Spleen (tissue), 7 donors: Measurements from ENCODE around the gene NBPF15.
"Not testable (repeated sequence)": the region's sequence is repeated elsewhere in the genome, so short reads cannot be mapped to it uniquely, and the experiment has no call there.

Source experiments
- POLR2A ChIP-seq, 3 donors: fragments of 450-650 bp; IDR thresholded peaks; one replicate each; pipeline ENCODE4 v1.5.1; 2017; ENCODE audit warnings: antibody characterized with exemption in 3 of 3, mild to moderate bottlenecking in 1 of 3
- TF ChIP-seq, protein P1 (sequence below), 11 experiments: fragments of 200-600 bp in 7 of 11; fragments of 450-650 bp in 4 of 11; sonication (generic) in 4 of 11; IDR thresholded peaks in 8 of 11; conservative IDR thresholded peaks in 3 of 11; 1 replicate in 7 of 11; 2 replicates in 4 of 11; pipeline versions ENCODE4 v1.4.0 to v1.8.0; 2016 to 2021; ENCODE audit warnings: antibody characterized with exemption in 11 of 11, inconsistent platforms in 4 of 11, mild to moderate bottlenecking in 1 of 11
- donor health status: DM: no; HTN: no; CAD: no; lungs with moderate emphysema.
- donor health status: DM: no; HTN: no; CAD: no.
- donor health status: DM: no; HTN: no; CAD: no.

DNA sequence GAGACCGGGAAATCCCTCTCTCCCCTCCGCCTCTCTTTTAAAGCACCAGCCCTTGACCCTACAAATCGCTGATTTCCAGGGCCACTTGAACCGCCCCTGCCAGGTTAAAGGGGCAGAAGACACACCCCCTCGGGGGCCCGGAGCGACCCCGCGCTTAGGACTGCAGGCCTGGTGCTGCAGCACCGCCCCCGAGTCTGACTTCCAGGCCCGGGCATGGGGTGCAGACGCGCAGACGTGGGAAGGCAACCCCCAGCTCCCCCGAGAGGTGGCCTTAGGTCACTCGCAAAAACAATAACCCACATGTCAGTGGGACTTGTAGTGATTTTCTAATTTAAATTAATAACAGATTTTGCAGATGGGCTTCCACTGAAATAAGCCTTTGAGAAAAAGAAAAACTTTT is 309 bp upstream of the NBPF15 start:
- not testable (repeated sequence) for TF ChIP-seq POLR2A (IDR thresholded peaks at IDR 0.05)
- TF ChIP-seq, protein P1, sequence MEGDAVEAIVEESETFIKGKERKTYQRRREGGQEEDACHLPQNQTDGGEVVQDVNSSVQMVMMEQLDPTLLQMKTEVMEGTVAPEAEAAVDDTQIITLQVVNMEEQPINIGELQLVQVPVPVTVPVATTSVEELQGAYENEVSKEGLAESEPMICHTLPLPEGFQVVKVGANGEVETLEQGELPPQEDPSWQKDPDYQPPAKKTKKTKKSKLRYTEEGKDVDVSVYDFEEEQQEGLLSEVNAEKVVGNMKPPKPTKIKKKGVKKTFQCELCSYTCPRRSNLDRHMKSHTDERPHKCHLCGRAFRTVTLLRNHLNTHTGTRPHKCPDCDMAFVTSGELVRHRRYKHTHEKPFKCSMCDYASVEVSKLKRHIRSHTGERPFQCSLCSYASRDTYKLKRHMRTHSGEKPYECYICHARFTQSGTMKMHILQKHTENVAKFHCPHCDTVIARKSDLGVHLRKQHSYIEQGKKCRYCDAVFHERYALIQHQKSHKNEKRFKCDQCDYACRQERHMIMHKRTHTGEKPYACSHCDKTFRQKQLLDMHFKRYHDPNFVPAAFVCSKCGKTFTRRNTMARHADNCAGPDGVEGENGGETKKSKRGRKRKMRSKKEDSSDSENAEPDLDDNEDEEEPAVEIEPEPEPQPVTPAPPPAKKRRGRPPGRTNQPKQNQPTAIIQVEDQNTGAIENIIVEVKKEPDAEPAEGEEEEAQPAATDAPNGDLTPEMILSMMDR (IDR thresholded peaks at IDR 0.05 in 8 of 11, conservative IDR thresholded peaks at IDR 0.05 in 3 of 11), result not testable (repeated sequence)
